ENCODE data around the gene CDH23.

The CDH23 gene

DNA sequence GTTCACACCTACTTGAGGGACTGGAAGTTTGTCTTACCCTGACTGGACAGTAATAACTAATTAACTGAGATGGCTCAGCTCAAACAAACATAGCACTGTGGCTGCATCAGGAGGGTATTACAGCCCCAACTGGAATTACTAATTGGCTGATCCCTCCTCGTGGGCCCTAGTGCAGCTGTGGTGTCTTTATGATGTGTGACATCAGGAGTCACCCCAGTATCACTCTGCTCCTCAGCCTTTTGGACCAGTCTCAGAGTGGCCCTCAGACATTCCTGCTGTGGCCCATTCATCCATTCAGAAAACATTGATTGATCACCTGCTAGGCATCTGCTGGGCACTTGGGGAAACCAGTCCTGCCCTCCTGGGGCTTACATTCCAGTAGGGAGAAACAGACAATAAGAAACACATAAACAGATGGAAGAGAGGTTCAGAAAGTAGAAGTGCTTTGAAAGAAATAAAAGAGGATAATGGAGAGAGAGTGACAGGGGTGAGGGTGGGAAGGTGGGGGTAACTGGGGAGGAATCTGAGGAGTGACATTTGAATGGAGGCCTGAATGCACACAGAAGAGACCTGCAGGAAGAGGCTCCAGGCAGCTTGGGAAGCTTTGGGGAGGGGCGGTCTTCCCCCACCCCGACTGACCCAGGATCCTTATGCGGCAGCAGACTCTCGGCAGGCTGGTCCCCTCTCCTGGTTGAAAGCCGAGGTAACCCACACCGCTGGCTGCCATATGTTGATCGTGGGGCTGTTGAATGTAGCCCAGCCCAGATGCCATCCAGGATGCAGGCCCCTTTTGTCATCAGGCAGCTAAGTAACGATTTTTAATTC lies 209.7 kb downstream of the CDH23 start:
- no peak for DNase-seq

DNA sequence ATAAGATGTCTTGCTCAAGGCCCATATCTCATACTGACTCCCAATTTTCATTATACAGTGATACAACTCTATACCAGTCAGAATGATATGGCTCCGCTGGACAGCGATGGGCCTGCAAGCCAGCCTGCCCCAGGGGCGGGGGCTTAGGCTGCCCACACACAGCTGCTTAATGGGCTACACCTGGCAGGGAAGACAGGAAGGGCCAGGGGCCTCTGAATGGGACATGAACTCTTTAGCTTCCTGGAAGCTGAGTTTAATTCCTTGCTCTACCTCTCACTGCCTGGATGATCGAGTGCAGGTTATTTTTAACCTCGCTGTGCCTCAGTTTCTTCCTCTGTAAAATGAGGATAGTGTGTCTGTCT lies 210.3 kb downstream of the CDH23 start:
- DNase-seq = no peak

DNA sequence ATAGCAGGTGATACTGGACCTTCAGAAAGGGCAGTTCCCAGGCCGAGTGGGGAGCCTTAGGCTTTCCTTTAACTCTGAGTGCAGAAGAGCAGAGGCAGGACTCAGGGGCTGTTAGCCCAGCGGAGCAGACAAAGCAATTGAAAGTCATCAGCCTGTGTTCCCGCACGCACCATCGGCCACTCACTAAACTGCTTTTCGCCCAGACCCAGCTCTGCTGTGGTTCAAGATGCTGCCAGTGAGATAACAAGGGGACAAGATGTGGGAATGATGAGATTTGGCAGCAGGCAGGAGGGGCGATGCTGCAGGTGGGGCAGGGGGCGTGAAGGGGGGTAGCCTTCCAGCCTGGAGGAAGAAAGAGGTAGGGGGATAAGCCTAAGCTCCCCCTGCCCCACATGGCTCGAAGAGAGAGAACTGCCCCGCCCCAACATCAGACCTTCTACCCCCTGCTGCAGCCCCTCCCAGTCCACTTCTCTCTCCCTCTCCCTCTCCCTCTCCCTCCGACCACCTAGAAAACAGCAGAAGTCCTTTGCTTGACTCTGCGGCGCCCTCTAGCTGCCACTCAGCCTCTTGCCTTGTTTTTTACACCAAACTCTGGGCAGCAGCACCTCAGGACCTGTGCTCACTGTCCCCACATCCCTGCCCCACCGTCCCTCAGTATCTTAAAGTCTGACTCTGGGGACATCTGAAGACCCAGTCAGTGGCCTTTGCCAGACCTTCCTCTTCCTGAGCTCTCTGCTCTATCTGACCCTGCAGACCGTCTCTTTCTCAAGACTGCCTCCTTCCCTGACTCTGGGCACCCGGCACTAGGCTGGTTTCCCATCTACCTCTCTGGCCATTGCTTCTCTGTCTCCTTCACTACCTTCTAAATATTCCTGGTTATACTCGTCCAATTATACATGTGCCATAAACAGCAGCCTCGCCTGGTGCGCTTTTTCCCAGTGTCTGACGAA lies 212.4 kb downstream of the CDH23 start:
- DNase-seq = peak in 11 of 14 donors; percentile 40 to 79 (median 57)

DNA sequence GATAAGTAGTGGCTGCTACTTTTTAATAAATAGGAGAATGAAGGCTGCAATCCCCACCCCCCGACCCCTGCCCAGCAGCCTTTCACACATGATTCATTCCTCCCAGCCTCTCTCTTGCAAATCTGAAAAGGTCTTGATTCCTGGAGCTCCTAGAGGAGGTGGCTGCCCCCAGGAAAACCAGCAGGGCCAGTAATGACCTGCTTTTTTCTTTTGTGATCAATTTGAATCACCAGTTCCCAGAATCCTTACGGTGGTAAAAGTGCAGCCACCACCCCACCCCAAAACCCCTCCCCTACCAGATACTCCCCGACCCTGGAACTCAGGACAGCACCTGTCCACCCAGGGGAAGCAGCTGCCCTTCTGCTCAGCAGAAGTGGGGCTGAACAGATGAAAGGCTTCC lies 213.9 kb downstream of the CDH23 start:
- peak in 1 of 14 donors; percentile 45 for DNase-seq

DNA sequence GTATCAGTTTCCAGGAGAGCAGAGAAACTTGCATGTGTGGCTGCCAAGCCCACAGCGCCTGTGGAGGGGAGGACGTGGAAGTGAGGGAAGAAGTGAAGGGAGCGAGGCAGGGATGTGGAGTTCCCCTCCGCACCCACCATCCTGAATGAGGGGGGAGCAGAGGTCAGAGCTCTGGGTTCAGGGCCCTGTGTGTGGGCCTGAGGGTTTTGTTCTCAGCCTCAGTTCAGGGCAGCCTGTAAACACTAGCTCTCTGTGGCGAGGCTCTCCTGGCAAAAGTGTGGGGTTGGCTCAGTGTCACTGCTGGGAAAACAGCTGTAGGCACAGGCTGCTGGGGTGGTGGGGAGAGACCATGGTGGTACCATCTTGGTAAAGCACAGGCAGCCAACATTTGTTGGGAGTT lies 214.4 kb downstream of the CDH23 start:
- DNase-seq = peak in 5 of 14 donors; percentile 15 to 66 (median 46)

DNA sequence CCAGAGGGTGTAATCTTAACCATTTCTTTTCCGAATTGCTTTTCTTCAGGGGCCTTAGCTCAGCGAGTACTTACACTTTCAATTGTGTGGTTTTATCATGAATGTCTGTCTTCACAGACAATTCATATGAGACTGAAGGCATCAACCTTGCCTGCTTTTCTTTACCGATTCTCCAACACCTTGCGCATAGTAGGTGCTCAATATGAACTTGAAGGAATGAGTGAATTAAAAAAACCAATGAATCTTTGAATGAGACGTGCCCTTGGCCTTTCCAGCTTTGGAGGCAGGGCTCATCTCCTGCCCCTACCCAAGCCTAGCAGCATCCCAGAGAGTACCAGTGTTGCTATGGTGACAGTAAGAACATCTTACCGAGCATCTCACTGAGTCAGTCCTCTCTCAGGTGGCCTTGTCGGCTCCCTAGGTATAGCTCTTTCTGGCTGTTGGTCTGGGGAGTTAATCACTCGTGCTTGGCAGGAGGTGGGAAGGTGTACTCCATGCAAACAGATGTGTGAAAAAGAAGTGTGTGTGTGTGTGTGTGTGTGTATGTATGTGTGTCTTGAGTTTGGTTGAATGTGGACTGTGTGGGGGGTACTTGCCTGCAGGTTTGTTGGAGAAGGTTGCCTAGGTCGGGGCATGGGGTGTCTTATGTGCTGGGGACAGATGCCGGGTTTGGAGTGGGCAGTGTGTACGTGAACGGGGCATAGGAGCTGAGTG lies 215.1 kb downstream of the CDH23 start:
- no peak for DNase-seq

DNA sequence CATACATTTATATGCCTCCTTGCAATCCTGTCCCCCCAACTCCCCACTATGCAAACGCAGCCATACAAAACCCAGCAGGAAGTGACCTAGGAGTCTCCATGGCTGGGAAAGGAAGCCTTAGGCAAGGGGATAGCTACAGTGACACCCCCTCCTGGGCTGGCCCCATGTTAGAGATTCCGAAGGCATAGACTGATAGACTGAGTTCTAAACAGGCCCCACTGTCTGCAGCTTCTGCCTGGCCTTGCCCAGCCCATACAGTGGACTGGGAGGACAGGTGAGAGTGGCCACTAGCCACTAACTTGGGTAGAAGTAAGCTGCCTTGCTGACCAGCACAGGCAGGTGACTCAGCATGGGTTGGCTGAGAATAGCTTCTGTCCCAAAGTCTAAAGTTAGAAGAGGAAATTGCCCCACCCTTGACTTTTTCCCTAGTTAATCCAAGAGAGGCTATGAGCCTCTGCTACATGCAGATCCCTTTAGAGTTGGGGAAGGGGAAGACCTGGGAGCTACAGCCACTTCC lies 216.6 kb downstream of the CDH23 start:
- no peak for DNase-seq

DNA sequence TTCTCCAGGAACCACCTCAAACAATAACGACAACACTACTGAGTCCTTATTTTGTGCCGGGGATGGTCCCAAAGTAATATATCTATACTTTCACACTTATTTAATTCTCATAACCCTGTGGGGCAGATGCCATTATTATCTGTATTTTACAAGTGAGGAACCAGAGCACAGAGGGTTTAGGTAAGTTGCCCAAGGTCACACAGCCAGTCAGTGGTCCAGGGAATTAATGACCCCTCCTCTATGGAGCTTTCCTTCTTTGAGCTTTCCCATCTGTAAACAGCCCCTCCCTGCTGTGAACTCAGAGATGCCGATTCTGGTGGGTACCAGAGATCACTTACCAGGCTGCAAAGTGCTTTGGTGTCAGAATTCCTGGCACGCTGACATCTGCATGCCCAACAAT lies 217.2 kb downstream of the CDH23 start:
- no peak for DNase-seq

DNA sequence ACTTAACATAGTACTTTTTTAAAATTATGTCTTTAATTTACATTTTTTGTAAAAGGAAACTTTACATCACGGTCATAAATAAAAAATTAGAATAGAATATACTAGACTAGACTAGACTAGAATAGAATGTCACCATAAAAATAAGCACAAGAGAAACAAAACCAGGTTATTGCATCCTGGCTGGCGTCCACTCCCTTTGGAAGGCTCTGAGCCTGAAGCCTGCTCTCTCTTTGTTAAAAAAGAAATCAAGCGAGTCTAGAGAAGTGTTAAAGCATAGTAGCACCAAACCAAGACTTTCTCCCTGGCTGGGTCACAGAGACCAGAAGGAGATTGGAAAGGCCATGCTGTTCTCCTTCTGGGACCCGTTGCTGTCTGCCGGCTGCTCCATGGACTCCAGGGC lies 218.2 kb downstream of the CDH23 start:
- peak in 1 of 14 donors; percentile 11 for DNase-seq

DNA sequence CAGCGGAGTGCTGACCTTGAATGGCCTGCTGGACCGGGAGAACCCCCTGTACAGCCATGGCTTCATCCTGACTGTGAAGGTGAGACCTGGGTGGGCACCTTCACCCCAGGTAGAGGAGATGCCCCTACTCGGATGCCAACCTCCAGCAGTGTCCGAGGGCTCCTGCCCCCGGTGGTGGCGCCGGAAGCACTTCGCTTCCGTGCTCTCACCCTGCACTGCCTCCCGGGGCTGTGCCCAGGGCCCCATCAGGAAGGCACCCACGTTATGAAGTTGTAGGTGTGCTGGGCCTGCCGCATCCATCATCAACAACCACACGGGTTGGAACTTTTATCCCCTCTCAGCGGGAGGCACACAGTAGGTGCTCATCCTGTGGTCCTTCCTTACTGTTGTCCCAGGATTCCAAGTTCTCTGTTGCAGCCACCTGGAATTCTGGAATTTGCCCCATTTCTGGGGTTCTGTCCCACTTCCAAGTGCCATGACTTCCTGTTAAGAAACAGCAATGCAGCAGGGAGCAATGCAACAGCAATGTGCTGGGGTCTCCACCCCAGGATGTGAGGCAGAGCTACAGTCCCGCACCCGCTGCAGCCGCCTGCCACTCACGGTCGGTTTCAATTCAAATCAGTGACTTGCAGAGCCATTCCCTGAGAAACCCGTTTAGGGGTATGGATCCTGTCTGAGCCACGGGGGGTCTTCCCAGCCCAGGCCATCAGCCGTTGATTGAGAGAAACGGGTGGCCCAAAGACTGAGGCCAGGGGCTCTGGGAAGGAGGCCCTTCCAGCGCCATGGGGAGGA lies 219.0 kb downstream of the CDH23 start:
- DNase-seq = no peak

DNA sequence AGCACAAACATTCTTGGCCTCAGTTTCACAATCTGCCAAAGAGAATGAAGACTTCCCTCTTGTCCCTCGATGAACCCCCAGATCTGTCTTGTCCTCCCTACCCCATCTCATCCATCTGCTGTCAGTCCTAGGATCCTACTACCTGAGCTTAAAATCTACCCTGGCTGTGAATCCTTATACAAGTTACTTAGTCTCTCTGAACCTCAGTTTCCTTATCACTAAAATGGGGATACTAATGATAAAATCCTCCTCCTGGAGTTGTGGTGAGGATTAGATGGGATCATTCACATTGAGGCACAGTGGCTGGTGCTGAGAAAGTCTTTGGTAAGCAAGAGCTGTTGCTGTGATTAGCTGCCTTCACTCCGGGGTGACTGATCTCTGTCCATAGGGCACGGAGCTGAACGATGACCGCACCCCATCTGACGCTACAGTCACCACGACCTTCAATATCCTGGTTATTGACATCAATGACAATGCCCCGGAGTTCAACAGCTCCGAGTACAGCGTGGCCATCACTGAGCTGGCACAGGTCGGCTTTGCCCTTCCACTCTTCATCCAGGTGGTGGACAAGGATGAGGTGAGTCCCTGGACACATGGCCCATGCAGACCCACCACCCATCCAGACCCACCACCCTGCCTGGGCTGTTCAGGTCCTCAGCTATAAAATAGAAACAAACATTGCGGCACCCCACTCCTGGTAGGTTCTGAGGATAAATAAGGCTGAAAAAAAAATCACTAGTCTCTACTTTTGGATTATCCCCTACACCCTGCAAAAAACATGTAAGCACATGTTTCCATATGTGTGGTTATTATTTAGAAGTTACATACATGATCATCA lies 220.3 kb downstream of the CDH23 start:
- no peak for DNase-seq

DNA sequence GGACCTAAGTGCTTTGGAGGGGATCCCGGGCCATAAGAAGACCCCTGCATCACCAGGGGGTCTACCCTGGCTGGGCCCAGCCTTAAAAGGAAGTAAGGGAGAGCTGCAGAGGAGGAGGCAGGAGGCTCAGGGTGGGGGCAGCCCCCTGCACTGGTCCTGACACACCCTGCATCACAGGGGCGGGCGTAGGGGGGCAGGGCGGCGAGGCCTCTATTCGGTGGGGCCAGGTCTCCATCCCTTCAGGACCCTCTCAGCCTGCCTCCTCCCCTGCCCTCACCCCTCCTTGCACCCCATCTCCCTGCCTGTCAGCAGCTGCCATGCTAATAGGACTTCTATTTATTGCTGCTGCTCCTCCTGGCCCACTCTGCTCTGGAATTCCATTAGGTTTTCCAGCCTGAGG lies 221.5 kb downstream of the CDH23 start:
- no peak for DNase-seq

DNA sequence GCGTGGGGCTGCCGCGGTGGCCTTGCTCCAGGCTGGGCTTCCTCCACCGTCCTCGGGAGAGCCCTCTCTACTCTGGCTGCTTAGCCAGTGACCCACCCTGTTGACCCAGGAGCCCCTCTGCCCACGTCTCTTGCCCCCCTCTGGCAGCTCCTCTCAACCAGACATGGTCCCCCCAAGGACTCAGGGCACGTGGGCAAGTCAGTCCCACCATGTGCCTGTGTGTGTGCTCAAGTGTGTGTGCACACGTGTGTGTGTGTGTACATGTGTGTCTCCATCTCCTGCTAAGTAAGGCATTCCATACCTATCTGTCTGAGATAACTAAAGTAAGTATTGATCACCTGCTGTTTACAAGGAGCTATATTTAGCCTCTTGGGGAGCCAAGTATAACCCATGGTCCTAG lies 221.9 kb downstream of the CDH23 start:
- no peak for DNase-seq

DNA sequence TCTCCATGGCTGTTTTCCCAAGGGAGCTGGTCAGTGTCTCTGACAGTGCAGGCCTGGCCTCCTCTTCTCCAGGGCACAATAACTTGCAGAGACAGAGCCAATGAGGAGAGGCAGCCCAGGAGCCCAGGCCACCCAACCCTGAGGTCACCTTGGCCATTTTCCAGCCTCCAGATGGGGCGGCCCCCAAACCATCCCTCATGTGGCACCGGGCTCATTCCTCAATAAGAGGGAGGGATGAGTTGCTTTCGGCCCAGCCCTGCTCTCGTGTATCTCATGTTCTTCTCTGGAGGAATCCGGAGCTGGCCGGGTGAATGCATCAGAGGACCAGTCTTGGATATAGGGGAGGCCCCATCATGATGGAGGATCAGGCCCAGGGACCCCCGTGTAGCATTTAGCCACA lies 223.9 kb downstream of the CDH23 start:
- DNase-seq = peak in 1 of 14 donors; percentile 16

DNA sequence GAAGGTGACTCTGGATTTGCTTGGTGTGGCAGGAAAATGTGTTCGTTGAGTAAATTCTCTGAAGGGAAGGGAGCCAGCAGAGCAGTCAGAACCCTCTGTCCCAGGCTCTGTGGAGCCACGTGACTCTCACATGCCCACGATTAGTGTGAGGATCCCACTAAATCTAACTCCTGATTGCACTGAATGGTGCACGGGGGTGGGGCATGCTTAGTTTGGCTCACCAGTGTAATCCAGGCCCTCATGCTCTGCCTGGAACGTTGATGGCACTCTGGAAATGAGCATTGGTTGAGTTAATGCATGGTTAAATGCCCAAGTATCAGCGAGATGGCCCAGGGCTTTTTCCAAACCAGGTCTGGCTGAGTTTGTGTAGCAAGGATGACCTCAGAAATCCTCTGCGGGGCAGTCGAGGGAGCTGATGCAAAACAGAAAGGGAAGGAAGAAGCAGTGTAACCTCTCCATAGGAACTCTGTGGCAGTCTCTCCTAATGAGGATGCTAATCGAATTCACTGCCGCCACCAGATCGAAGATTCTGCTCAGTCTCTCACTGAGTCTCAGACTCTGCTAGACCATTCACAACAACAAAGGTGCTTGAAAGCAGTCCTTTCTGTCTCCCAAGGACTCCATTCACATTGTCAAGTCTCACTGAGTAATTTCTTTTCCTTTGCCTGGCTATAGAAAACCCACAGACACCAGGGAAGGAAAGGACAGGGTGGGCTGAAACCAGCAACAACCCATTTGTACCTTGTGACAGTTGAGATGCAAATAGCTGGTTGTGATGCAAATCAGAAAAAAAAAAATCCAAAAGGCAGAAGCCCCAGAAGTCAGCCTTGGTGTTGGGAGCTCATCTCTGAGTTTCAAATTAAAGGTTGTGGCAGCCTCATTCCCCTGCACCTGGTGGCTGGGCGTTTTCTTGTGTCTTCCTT lies 224.8 kb downstream of the CDH23 start:
- DNase-seq = peak in 11 of 14 donors; percentile 36 to 59 (median 52)

DNA sequence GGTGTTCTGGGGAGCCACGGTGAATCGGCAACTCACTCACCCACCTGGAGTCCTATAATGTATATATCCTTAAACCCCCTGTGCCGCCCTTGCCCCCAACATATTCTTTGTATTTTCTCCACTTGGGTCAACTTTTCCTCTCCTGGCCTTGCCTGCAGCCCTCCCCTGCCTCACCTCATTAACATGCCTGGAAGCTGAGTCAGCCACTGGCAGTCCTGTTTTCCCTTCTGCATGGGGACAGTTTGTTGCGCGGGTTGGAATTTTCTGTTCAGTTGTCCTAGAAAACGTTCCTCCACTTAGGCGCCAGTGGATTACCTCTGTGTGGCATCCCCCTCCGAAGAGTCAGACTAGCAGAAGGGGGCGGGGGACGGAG lies 225.4 kb downstream of the CDH23 start:
- DNase-seq = peak in 7 of 14 donors; percentile 15 to 55 (median 25)

DNA sequence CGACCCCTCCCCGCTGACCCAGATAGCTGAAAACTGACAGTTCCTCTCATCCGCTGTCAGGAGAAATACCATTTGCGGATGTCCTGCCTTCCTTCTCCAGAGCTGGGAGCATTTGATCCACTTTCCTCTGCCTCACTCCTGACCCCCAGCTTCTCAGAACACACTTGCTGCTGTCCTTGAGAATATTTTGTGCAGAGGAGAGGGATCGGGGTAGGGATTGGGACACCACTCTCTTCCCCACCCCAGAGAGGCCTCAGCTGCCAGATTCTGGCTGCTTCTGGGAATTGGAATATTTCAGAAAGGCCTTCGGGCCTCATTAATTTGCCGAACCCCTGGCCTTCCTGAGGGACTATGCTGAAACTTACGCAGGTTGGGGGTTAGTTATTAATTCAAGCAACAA lies 225.9 kb downstream of the CDH23 start:
- no peak for DNase-seq

DNA sequence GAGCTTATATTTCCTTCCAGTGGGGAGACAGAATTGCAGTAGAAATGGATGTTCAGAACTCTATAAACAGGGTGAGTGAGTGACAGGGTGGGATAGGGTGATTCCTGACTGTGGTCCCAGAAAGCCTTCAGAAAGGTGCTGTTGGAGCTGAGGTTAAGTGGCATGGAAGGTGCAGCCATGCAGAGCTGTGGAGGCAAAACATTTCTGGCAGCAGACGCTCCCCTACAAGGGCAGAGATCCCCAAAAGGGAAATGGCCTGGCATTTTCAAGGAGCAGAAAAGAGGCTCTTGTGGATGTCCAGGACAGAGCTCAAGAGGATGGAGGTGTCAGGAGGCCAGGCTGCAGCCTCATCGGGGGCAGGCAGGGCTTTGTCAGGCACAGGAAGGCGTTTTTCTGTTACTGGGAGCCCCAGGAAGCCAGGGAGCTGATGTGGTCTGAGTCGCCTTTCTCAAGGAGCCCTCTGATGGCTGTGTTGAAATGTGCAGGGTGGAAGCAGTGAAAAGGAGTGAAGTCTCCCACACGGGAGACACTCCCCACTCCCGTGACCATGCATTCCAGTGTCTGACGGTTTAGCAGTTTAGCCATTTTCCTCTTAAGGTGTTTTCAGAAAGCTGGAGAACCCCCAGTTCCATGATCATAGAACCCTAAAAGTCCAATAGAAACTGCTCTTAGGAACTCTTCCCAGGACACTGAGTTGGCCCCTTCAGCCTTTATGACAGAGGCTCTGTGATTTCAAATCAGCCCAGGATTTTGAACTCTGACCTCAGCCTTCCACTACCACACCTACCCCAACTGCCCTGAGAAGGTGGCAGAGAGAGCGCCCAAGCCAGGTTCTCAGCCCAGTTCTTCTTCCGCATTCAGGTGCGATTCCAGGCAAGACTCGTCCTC lies 226.6 kb downstream of the CDH23 start:
- DNase-seq = peak in 4 of 14 donors; percentile 19 to 27 (median 22)

DNA sequence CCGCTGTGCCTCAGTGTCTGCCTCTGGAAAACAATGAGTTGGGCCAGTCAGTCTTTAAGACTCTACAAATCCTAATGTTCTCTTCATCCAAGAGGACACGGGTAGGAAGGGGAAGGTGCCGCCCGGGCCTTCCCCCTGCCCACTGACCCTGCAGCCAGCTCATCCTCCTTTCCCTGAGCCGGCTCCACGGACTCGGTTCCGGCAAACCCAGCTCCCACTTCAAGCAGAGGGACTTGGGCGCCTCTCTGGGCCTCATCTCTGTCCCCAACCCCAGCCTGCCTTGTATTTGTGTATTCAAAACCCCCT lies 227.2 kb downstream of the CDH23 start:
- DNase-seq = no peak

Data from C1 segment of cervical spinal cord (tissue), 14 donors.